ENCODE results near the gene UTRN.
A peak's percentile ranks its signal among the peaks of the same experiment; 100 is the strongest.

The UTRN gene

GRCh38 chr6:144320741-144321140 lies 35.6 kb downstream of the UTRN start:
- H3K4me2 ChIP-seq: no peak overlapping the region
- no peaks in the 10 kb centered on the region for H3K9me3 ChIP-seq
- no peaks in the 10 kb centered on the region for H4K20me1 ChIP-seq
- H3K4me3 ChIP-seq: no peak overlapping the region
- no peak overlapping the region for H3K27ac ChIP-seq
- no peak for TF ChIP-seq Cebpa-rat (IDR thresholded peaks at IDR 0.05)
- no peaks in the 10 kb centered on the region for H3K4me1 ChIP-seq
- H3K36me3 ChIP-seq: no peaks in the 10 kb centered on the region
- no peaks in the 10 kb centered on the region for H3K27me3 ChIP-seq
- no peak overlapping the region for H3K9ac ChIP-seq

- no peak overlapping the region for H3K4me2 ChIP-seq
- H3K27ac ChIP-seq: no peak overlapping the region
Observed at GRCh38 chr6:144321839-144322591, 36.9 kb downstream of the UTRN start.

GRCh38 chr6:144325232-144325631 lies 40.1 kb downstream of the UTRN start:
- Histone ChIP-seq H4K20me1 (no peaks in the 10 kb centered on the region), H3K4me3 (no peak overlapping the region), H3K36me3 (no peaks in the 10 kb centered on the region), H3K27ac (no peak overlapping the region), H3K4me1 (no peaks in the 10 kb centered on the region), H3K27me3 (no peaks in the 10 kb centered on the region), H3K4me2 (no peak overlapping the region), H3K9me3 (no peaks in the 10 kb centered on the region), H3K9ac (no peak overlapping the region)
- TF ChIP-seq Cebpa-rat (IDR thresholded peaks at IDR 0.05): no peak

More at GRCh38 chr6:144321839-144322591, 36.9 kb downstream of the UTRN start:
- Histone ChIP-seq H3K36me3 (no peaks in the 10 kb centered on the region), H3K4me3 (no peak overlapping the region), H4K20me1 (no peaks in the 10 kb centered on the region), H3K9ac (no peak overlapping the region), H3K9me3 (no peaks in the 10 kb centered on the region), H3K27me3 (no peaks in the 10 kb centered on the region), H3K4me1 (no peaks in the 10 kb centered on the region)
- TF ChIP-seq Cebpa-rat (IDR thresholded peaks at IDR 0.05): no peak

GRCh38 chr6:144326393-144326792 lies 41.3 kb downstream of the UTRN start:
- no peaks in the 10 kb centered on the region for H3K4me1 ChIP-seq
- no peak overlapping the region for H3K9ac ChIP-seq
- no peak overlapping the region for H3K4me3 ChIP-seq
- H3K27ac ChIP-seq: no peak overlapping the region
- H3K27me3 ChIP-seq: no peaks in the 10 kb centered on the region
- TF ChIP-seq Cebpa-rat (IDR thresholded peaks at IDR 0.05): no peak
- no peak overlapping the region for H3K4me2 ChIP-seq
- H4K20me1 ChIP-seq: no peaks in the 10 kb centered on the region
- no peaks in the 10 kb centered on the region for H3K36me3 ChIP-seq
- no peaks in the 10 kb centered on the region for H3K9me3 ChIP-seq

- no peaks in the 10 kb centered on the region for H3K9me3 ChIP-seq
- H3K9ac ChIP-seq: no peak overlapping the region
- H3K27ac ChIP-seq: no peak overlapping the region
- H3K4me3 ChIP-seq: no peak overlapping the region
- H3K4me1 ChIP-seq: no peaks in the 10 kb centered on the region
- no peak overlapping the region for H3K4me2 ChIP-seq
- no peaks in the 10 kb centered on the region for H3K27me3 ChIP-seq
- no peaks in the 10 kb centered on the region for H3K36me3 ChIP-seq
- H4K20me1 ChIP-seq: no peaks in the 10 kb centered on the region
- TF ChIP-seq Cebpa-rat (IDR thresholded peaks at IDR 0.05): no peak
Observed at GRCh38 chr6:144327081-144327480, 41.9 kb downstream of the UTRN start.

- H3K27ac ChIP-seq: no peak overlapping the region
- no peaks in the 10 kb centered on the region for H3K27me3 ChIP-seq
- no peaks in the 10 kb centered on the region for H4K20me1 ChIP-seq
- no peak overlapping the region for H3K4me3 ChIP-seq
- no peak overlapping the region for H3K9ac ChIP-seq
- H3K36me3 ChIP-seq: no peaks in the 10 kb centered on the region
- H3K4me2 ChIP-seq: no peak overlapping the region
- no peak for TF ChIP-seq Cebpa-rat (IDR thresholded peaks at IDR 0.05)
- H3K4me1 ChIP-seq: peaks cover 20% of the 10 kb centered on the region
- H3K9me3 ChIP-seq: no peaks in the 10 kb centered on the region
Observed at GRCh38 chr6:144330017-144330987, 45.2 kb downstream of the UTRN start.

GRCh38 chr6:144331491-144331969 lies 46.4 kb downstream of the UTRN start:
- Histone ChIP-seq H3K9me3 (no peaks in the 10 kb centered on the region), H3K4me3 (no peak overlapping the region), H3K27me3 (no peaks in the 10 kb centered on the region), H4K20me1 (no peaks in the 10 kb centered on the region), H3K27ac (no peak overlapping the region), H3K4me1 (peaks cover 32% of the 10 kb centered on the region), H3K36me3 (no peaks in the 10 kb centered on the region), H3K9ac (no peak overlapping the region), H3K4me2 (no peak overlapping the region)
- TF ChIP-seq Cebpa-rat (IDR thresholded peaks at IDR 0.05): no peak

- TF ChIP-seq Cebpa-rat (IDR thresholded peaks at IDR 0.05): no peak
- Histone ChIP-seq H3K4me3 (no peak overlapping the region), H3K27ac (no peak overlapping the region), H3K36me3 (no peaks in the 10 kb centered on the region), H4K20me1 (no peaks in the 10 kb centered on the region), H3K9ac (no peak overlapping the region), H3K4me1 (peaks cover 32% of the 10 kb centered on the region), H3K9me3 (no peaks in the 10 kb centered on the region), H3K27me3 (no peaks in the 10 kb centered on the region), H3K4me2 (no peak overlapping the region)
Observed at GRCh38 chr6:144332177-144332576, 47.0 kb downstream of the UTRN start.

GRCh38 chr6:144334150-144334708 lies 49.1 kb downstream of the UTRN start:
- Histone ChIP-seq H4K20me1 (no peaks in the 10 kb centered on the region), H3K27ac (peak overlapping the region; percentile 57), H3K4me3 (no peak overlapping the region), H3K36me3 (no peaks in the 10 kb centered on the region), H3K9ac (peak overlapping the region; percentile 12; the same call in 1 of the 2 replicates), H3K4me2 (peak overlapping the region; percentile 87), H3K4me1 (peaks cover 42% of the 10 kb centered on the region), H3K9me3 (no peaks in the 10 kb centered on the region), H3K27me3 (no peaks in the 10 kb centered on the region)
- peak; percentile 93 for TF ChIP-seq Cebpa-rat (IDR thresholded peaks at IDR 0.05)
